Measurements from ENCODE around the gene STPG3. TPM values are rescaled to one million over a fixed set of nuclear protein-coding genes. Genes with fewer than 3 reads are reported as not detected.

Gene STPG3
- total RNA-seq, 1 donor from 2014 or later = 0.58 TPM

DNA sequence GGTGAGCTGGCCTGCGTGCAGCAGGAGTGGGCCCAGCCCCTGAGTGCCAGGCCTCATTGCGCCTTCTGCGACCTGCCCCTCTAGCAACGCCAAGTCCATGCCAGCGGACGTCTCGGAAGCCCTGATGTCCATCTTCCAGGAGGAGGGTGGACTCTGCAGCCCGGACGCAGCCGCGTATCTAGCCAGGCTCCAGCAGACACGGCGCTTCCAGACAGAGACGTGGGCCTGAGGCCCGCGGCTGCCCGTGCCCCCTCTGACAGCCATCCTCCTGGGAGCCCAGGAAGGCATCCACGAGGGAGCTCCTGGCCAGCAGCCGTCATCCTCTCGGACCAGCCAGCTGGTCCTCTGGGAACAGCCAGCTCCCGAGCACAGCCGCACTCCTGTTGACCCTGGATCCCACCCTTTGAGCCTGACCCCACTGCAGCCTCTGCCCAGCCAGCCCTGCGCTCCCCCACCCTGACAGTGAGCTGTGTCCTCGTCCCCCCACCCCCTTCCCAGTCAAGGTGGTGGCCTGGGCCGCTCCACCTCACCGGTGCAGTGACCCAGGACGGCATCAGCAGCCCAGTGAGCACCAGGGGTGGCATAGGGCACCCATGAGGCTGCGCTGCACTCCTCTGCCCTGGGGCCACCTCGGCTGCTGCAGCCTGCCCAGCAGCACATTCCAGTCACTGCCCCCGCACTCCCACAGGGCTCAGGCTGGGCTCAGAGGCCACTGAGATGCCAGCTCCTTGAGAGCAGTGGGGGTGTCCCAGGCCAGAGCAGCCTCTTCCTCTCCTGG is 34.7 kb upstream of the STPG3 start:
- Histone ChIP-seq H3K4me3 (no peak overlapping the region), H3K27me3 (ENCODE audit: low read depth) (no peaks in the 10 kb centered on the region), H3K36me3 (peaks cover 15% of the 10 kb centered on the region), H3K27ac (replicated peaks) (no peak overlapping the region), H3K4me1 (peaks cover 37% of the 10 kb centered on the region), H3K9me3 (replicated peaks) (no peaks in the 10 kb centered on the region)
- intact Hi-C loops (cut with micrococcal nuclease) = no loop called here
- no peak for DNase-seq
- TF ChIP-seq CTCF (IDR thresholded peaks at IDR 0.05; ENCODE audit: borderline replicate concordance) = no peak

- intact Hi-C loops (cut with micrococcal nuclease) = no loop called here
- Histone ChIP-seq H3K9me3 (replicated peaks) (no peaks in the 10 kb centered on the region), H3K36me3 (peaks cover 15% of the 10 kb centered on the region), H3K4me1 (peaks cover 45% of the 10 kb centered on the region), H3K27me3 (ENCODE audit: low read depth) (no peaks in the 10 kb centered on the region), H3K4me3 (peak overlapping the region; percentile 59), H3K27ac (replicated peaks) (peak overlapping the region; percentile 66)
- TF ChIP-seq CTCF (IDR thresholded peaks at IDR 0.05; ENCODE audit: borderline replicate concordance) = no peak
- DNase-seq = peak; percentile 75
Observed at GRCh38 chr9:137217276-137218211, 33.5 kb upstream of the STPG3 start.

- no peak for TF ChIP-seq CTCF (IDR thresholded peaks at IDR 0.05; ENCODE audit: borderline replicate concordance)
- Histone ChIP-seq H3K9me3 (replicated peaks) (no peaks in the 10 kb centered on the region), H3K36me3 (peaks cover 15% of the 10 kb centered on the region), H3K4me3 (peak overlapping the region; percentile 59), H3K27ac (replicated peaks) (peak overlapping the region; percentile 66), H3K4me1 (peaks cover 52% of the 10 kb centered on the region), H3K27me3 (ENCODE audit: low read depth) (no peaks in the 10 kb centered on the region)
- intact Hi-C loops (cut with micrococcal nuclease) = no loop called here
- DNase-seq = no peak
Observed at GRCh38 chr9:137218212-137218753, 32.8 kb upstream of the STPG3 start.

- H3K4me1 ChIP-seq = peaks cover 55% of the 10 kb centered on the region
- intact Hi-C loops (cut with micrococcal nuclease) = no loop called here
- TF ChIP-seq CTCF (IDR thresholded peaks at IDR 0.05; ENCODE audit: borderline replicate concordance) = no peak
- peak overlapping the region; percentile 66 for H3K27ac ChIP-seq (replicated peaks)
- no peaks in the 10 kb centered on the region for H3K27me3 ChIP-seq (ENCODE audit: low read depth)
- H3K4me3 ChIP-seq = peak overlapping the region; percentile 59
- DNase-seq = no peak
- no peaks in the 10 kb centered on the region for H3K9me3 ChIP-seq (replicated peaks)
- peaks cover 15% of the 10 kb centered on the region for H3K36me3 ChIP-seq
Observed at GRCh38 chr9:137218754-137219271, 32.3 kb upstream of the STPG3 start.

GRCh38 chr9:137219757-137220316 is 31.2 kb upstream of the STPG3 start:
- H3K4me3 ChIP-seq = no peak overlapping the region
- no peak for DNase-seq
- no peaks in the 10 kb centered on the region for H3K9me3 ChIP-seq (replicated peaks)
- intact Hi-C loops (cut with micrococcal nuclease) = no loop called here
- H3K27ac ChIP-seq (replicated peaks) = peak overlapping the region; percentile 66
- no peaks in the 10 kb centered on the region for H3K27me3 ChIP-seq (ENCODE audit: low read depth)
- H3K36me3 ChIP-seq = peaks cover 9% of the 10 kb centered on the region
- H3K4me1 ChIP-seq = peaks cover 60% of the 10 kb centered on the region
- no peak for TF ChIP-seq CTCF (IDR thresholded peaks at IDR 0.05; ENCODE audit: borderline replicate concordance)
